ENCODE measurements around the gene FLRT1.

FLRT1 gene

DNA sequence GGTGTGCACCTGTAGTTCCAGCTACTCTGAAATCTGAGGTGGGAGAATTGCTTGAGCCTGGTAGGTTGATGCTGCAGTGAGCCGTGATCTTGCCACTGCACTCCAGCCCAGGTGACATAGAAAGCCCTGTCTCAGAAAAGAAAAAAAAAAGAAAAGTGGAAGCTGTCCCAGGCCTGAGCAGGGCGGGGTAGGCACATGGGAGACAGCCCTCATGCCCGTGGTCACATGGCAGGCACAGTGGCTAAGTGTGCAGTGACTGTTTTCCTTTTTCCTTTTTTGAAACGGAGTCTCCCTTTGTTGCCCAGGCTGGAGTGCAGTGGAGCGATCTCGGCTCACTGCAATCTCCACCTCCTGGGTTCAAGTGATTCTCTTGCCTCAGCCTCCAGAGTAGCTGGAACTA is 41.7 kb upstream of the FLRT1 start:
- DNase-seq (ENCODE audit: low spot score), result no peak
- in situ Hi-C loops (cut with MboI; ENCODE audit: low pct_unique_long_range_greater_than_20kb, low sequenced_read_pairs, unreplicated experiment), result loop anchor here (25.0 kb wide), 1 partner anchor 168 kb away; the partner anchor contains the start of gene MACROD1
- TF ChIP-seq, protein P1, sequence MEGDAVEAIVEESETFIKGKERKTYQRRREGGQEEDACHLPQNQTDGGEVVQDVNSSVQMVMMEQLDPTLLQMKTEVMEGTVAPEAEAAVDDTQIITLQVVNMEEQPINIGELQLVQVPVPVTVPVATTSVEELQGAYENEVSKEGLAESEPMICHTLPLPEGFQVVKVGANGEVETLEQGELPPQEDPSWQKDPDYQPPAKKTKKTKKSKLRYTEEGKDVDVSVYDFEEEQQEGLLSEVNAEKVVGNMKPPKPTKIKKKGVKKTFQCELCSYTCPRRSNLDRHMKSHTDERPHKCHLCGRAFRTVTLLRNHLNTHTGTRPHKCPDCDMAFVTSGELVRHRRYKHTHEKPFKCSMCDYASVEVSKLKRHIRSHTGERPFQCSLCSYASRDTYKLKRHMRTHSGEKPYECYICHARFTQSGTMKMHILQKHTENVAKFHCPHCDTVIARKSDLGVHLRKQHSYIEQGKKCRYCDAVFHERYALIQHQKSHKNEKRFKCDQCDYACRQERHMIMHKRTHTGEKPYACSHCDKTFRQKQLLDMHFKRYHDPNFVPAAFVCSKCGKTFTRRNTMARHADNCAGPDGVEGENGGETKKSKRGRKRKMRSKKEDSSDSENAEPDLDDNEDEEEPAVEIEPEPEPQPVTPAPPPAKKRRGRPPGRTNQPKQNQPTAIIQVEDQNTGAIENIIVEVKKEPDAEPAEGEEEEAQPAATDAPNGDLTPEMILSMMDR (IDR thresholded peaks at IDR 0.05; ENCODE audit: extremely low read depth, insufficient read depth, missing control alignments), result no peak

DNA sequence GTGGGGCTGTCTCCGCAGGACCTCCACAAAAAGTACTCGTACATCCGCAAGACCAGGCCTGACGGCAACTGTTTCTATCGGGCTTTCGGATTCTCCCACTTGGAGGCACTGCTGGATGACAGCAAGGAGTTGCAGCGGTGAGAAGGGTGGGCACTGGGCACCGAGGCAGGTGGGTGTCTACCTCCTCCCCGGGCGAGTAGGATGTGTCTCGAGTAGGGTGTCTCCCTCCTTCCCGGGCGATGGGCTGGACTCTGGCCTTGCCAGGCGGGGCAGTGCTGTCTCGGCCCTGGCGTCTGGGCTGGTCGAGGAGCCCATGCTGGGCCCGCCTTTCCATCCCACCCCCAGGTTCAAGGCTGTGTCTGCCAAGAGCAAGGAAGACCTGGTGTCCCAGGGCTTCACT is 39.2 kb upstream of the FLRT1 start:
- in situ Hi-C loops (cut with MboI; ENCODE audit: low pct_unique_long_range_greater_than_20kb, low sequenced_read_pairs, unreplicated experiment), result loop anchor here (25.0 kb wide), 1 partner anchor 166 kb away; the partner anchor contains the start of gene MACROD1
- TF ChIP-seq, protein P1 (IDR thresholded peaks at IDR 0.05; ENCODE audit: extremely low read depth, insufficient read depth, missing control alignments), result no peak
- DNase-seq (ENCODE audit: low spot score), result no peak

DNA sequence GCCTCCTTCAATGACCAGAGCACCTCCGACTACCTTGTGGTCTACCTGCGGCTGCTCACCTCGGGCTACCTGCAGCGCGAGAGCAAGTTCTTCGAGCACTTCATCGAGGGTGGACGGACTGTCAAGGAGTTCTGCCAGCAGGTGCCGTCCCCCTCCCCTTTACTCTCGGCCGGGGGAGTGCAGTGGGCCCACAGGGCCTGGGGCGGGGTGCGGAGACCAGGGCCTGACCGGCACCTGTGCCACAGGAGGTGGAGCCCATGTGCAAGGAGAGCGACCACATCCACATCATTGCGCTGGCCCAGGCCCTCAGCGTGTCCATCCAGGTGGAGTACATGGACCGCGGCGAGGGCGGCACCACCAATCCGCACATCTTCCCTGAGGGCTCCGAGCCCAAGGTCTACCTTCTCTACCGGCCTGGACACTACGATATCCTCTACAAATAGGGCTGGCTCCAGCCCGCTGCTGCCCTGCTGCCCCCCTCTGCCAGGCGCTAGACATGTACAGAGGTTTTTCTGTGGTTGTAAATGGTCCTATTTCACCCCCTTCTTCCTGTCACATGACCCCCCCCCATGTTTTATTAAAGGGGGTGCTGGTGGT is 38.5 kb upstream of the FLRT1 start:
- DNase-seq (ENCODE audit: low spot score), result no peak
- in situ Hi-C loops (cut with MboI; ENCODE audit: low pct_unique_long_range_greater_than_20kb, low sequenced_read_pairs, unreplicated experiment), result loop anchor here (25.0 kb wide), 1 partner anchor 165 kb away; the partner anchor contains the start of gene MACROD1
- TF ChIP-seq, protein P1 (IDR thresholded peaks at IDR 0.05; ENCODE audit: extremely low read depth, insufficient read depth, missing control alignments), result no peak

DNA sequence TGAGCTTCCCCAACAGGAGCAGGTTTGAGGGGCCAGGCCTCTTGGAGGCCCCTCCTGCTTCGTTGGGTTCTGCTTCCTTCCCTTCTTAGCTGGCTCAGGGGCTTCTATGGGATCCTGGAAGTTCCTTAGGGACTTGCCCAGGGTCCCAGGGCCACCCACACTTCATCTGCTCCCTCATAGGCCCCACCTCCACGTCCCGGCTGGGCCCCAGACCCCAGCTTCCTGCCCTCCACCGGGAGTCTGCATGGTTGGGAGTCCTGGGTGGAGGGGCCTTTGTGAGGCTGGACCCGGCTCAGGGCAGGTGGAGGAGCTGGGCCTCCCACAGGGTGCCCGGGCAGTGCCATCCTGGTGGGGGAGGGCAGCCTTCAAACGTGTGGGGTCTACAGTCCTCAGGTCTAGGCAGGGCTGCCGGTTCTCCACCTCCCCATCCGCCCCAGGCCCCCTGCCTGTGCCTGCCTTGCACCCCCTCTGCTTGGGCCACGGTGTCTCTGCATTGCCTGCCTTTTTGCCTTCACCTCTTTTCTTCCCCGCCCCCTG is 37.9 kb upstream of the FLRT1 start:
- TF ChIP-seq, protein P1 (IDR thresholded peaks at IDR 0.05; ENCODE audit: extremely low read depth, insufficient read depth, missing control alignments), result no peak
- in situ Hi-C loops (cut with MboI; ENCODE audit: low pct_unique_long_range_greater_than_20kb, low sequenced_read_pairs, unreplicated experiment), result loop anchor here (25.0 kb wide), 1 partner anchor 164 kb away; the partner anchor contains the start of gene MACROD1
- no peak for DNase-seq (ENCODE audit: low spot score)

DNA sequence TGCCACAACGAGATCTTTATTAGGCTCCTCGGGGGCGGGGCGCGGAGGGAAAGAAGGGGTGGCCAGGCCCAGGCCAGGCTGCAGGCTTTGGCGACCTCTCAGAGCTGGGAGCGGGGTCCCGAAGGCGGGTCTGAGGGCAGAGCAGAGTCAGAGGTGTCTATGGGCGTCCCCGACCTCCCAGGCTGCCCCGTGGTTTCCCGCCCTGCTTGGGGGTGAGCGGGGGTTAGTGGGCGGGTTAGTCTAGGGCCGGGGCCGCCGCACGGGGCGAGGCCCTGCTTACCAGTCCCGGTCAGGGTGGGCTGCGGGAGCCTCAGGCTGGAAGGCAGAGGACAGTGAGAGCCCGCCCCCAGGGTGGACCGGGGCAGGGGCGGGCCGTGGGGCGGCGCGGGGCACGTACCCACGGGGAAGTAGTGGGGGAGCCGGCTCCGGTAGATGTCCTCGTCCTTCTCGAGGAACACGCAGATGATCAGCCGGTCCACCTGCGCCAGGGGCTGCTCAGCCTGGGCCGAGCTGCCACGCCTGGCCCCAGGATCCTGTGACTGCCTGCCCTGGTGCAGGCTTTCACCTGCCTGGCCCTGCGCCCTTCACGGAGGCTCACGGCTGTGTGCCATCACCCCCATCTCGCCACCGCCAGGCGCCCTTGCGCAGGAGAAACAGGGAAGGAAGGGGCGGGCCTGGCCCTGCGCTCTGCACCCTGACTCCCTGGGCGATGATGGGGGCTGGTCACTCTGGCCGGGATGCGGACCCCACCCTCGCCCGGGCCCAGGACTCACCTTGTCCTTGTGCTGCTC is 37.0 kb upstream of the FLRT1 start:
- TF ChIP-seq, protein P1 (IDR thresholded peaks at IDR 0.05; ENCODE audit: extremely low read depth, insufficient read depth, missing control alignments), result no peak
- peak; percentile 56 for DNase-seq (ENCODE audit: low spot score)
- in situ Hi-C loops (cut with MboI; ENCODE audit: low pct_unique_long_range_greater_than_20kb, low sequenced_read_pairs, unreplicated experiment), result loop anchor here (25.0 kb wide), 1 partner anchor 164 kb away; the partner anchor contains the start of gene MACROD1

DNA sequence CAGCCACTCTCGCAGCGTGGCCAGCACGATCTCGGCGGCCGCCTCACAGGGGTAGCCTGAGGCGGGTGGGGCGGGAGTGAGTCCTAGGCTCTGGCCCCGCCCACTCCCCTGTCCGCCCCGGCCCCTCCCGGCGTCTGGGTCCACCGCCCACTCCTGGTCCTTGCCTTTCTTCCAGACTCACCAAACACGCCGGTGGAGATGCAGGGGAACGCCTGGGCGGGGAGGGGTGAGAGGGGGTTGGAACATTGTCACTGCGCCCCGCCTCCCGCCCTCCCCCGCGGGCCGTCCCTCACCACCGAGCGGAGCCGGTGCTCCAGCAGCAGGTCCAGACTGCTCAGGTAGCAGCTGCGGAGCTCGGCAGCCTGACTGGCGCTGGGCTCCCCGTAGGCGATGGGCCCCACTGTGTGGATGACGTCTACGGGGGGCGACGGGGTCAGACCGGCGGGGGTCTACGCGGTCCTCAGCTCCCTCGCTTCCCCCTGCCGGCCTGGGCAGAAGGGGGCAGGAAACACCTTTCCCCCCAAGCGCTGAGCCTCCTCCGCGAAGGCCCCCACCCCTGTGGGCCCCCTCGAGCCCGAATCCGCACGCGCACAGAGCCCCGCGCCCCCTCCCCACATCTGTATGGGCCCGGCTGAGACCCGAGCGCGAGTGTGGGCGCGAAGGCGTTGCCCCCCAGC is 36.2 kb upstream of the FLRT1 start:
- TF ChIP-seq, protein P1 (IDR thresholded peaks at IDR 0.05; ENCODE audit: extremely low read depth, insufficient read depth, missing control alignments), result no peak
- DNase-seq (ENCODE audit: low spot score), result peak; percentile 88
- in situ Hi-C loops (cut with MboI; ENCODE audit: low pct_unique_long_range_greater_than_20kb, low sequenced_read_pairs, unreplicated experiment), result loop anchor here (25.0 kb wide), 1 partner anchor 163 kb away; the partner anchor contains the start of gene MACROD1

Data from GM13977 (cell line).